ENCODE measurements around the gene ARF6.
"Not testable (repeated sequence)": the region's sequence is repeated elsewhere in the genome, so short reads cannot be mapped to it uniquely, and the experiment has no call there.

DNA sequence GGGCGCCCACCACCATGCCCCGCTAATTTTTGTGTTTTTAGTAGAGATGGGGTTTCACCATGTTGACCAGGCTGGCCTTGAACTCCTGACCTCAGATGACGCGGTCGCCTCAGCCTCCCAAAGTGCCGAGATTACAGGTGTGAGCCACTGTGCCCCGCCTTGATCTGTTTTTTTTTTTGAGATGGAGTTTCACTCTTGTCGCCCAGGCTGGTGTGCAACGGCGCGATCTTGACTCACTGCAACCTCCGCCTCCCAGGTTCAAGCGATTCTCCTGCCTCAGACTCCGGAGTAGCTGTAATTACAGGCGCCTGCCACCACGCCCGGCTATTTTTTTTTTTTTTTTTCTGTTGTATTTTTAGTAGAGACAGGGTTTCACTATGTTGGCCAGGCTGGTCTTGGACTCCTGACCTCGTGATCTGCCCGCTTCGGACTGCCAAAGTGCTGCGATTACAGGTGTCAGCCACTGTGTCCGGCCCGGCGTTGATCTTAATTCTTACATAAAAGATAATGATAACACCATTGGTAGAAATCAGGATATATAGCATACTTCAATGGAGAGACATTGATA is 9.9 kb downstream of the ARF6 start:
- not testable (repeated sequence) for TF ChIP-seq EZH2 (IDR thresholded peaks at IDR 0.05); POLR2AphosphoS5 (IDR thresholded peaks at IDR 0.05; ENCODE audit: borderline replicate concordance, low read depth, low read length); FOXP2 (optimal IDR thresholded peaks at IDR 0.05; ENCODE audit: control extremely low read depth, extremely low read length, insufficient read depth)
